Mucosa of rectum (tissue), 2 donors: ENCODE measurements around the gene NCKAP1.

Source experiments
- H3K27ac ChIP-seq, 2 donors: one replicate each; pipeline ENCODE4 v1.7.0; 2013; ENCODE audit warnings: inconsistent platforms in 2 of 2, low read depth in 2 of 2, low read length in 2 of 2
- H3K27me3 ChIP-seq, 2 donors: one replicate each; pipeline ENCODE4 v1.7.0; 2013; ENCODE audit warnings: low read length in 2 of 2; ENCODE audit not compliant: control insufficient read depth in 2 of 2, insufficient read depth in 2 of 2
- H3K36me3 ChIP-seq, 2 donors: one replicate each; pipeline ENCODE4 v1.7.0; 2013; ENCODE audit warnings: low read length in 2 of 2; ENCODE audit not compliant: control insufficient read depth in 2 of 2, insufficient read depth in 2 of 2
- H3K4me1 ChIP-seq, 2 donors: one replicate each; pipeline ENCODE4 v1.7.0; 2013; ENCODE audit warnings: low read length in 2 of 2, mild to moderate bottlenecking in 1 of 2; ENCODE audit not compliant: control insufficient read depth in 2 of 2, insufficient read depth in 2 of 2
- H3K4me3 ChIP-seq, 2 donors: one replicate each; pipeline ENCODE4 v1.7.0; 2013; ENCODE audit warnings: low read length in 2 of 2
- H3K9ac ChIP-seq, 2 donors: one replicate each; pipeline ENCODE4 v1.7.0; 2013; ENCODE audit warnings: low read length in 2 of 2, low read depth in 1 of 2, mild to moderate bottlenecking in 1 of 2
- H3K9me3 ChIP-seq, 2 donors: one replicate each; pipeline ENCODE4 v1.7.0; 2013; ENCODE audit warnings: low read length in 2 of 2; ENCODE audit not compliant: control insufficient read depth in 2 of 2
- donor health status: healthy.
- donor health status: Normal muscosa, but diverticular disease.

Gene NCKAP1

GRCh38 chr2:182915369-182916326 is 122.6 kb downstream of the NCKAP1 start:
- H3K4me1 ChIP-seq, result no peaks in the 10 kb centered on the region
- H3K27me3 ChIP-seq, result no peaks in the 10 kb centered on the region
- no peaks in the 10 kb centered on the region for H3K9me3 ChIP-seq
- peaks cover 5 to 8% of the 10 kb centered on the region in 2 donors for H3K36me3 ChIP-seq
- H3K4me3 ChIP-seq, result no peak overlapping the region
- H3K27ac ChIP-seq, result no peak overlapping the region
- H3K9ac ChIP-seq, result no peak overlapping the region

GRCh38 chr2:182914852-182915251 is 123.4 kb downstream of the NCKAP1 start:
- no peak overlapping the region for H3K9ac ChIP-seq
- no peaks in the 10 kb centered on the region for H3K4me1 ChIP-seq
- H3K36me3 ChIP-seq, result peaks cover 5 to 9% of the 10 kb centered on the region in 2 donors
- H3K9me3 ChIP-seq, result no peaks in the 10 kb centered on the region
- no peak overlapping the region for H3K27ac ChIP-seq
- no peak overlapping the region for H3K4me3 ChIP-seq
- H3K27me3 ChIP-seq, result no peaks in the 10 kb centered on the region

- H3K4me3 ChIP-seq, result no peak overlapping the region
- no peaks in the 10 kb centered on the region for H3K4me1 ChIP-seq
- H3K27ac ChIP-seq, result no peak overlapping the region
- H3K9ac ChIP-seq, result no peak overlapping the region
- H3K36me3 ChIP-seq, result peaks cover 5 to 9% of the 10 kb centered on the region in 2 donors
- no peaks in the 10 kb centered on the region for H3K27me3 ChIP-seq
- H3K9me3 ChIP-seq, result no peaks in the 10 kb centered on the region
Measured at GRCh38 chr2:182913064-182913463, 125.2 kb downstream of the NCKAP1 start.

- peaks cover 5 to 9% of the 10 kb centered on the region in 2 donors for H3K36me3 ChIP-seq
Measured at GRCh38 chr2:182912518-182912915, 125.7 kb downstream of the NCKAP1 start.

GRCh38 chr2:182911813-182912517 is 126.3 kb downstream of the NCKAP1 start:
- H3K9me3 ChIP-seq, result no peaks in the 10 kb centered on the region
- H3K4me3 ChIP-seq, result no peak overlapping the region
- no peaks in the 10 kb centered on the region for H3K27me3 ChIP-seq
- no peak overlapping the region for H3K9ac ChIP-seq
- no peaks in the 10 kb centered on the region for H3K4me1 ChIP-seq
- H3K27ac ChIP-seq, result no peak overlapping the region
- peaks cover 5 to 9% of the 10 kb centered on the region in 2 donors for H3K36me3 ChIP-seq

More at GRCh38 chr2:182912518-182912915, 125.7 kb downstream of the NCKAP1 start:
- Histone ChIP-seq H3K9me3 (no peaks in the 10 kb centered on the region), H3K9ac (no peak overlapping the region), H3K27ac (no peak overlapping the region), H3K4me3 (no peak overlapping the region), H3K27me3 (no peaks in the 10 kb centered on the region), H3K4me1 (no peaks in the 10 kb centered on the region)

- Histone ChIP-seq H3K36me3 (peaks cover 5 to 9% of the 10 kb centered on the region in 2 donors), H3K27ac (no peak overlapping the region), H3K4me1 (no peaks in the 10 kb centered on the region), H3K9me3 (no peaks in the 10 kb centered on the region), H3K27me3 (no peaks in the 10 kb centered on the region), H3K4me3 (no peak overlapping the region), H3K9ac (no peak overlapping the region)
Measured at GRCh38 chr2:182910965-182911364, 127.3 kb downstream of the NCKAP1 start.

DNA sequence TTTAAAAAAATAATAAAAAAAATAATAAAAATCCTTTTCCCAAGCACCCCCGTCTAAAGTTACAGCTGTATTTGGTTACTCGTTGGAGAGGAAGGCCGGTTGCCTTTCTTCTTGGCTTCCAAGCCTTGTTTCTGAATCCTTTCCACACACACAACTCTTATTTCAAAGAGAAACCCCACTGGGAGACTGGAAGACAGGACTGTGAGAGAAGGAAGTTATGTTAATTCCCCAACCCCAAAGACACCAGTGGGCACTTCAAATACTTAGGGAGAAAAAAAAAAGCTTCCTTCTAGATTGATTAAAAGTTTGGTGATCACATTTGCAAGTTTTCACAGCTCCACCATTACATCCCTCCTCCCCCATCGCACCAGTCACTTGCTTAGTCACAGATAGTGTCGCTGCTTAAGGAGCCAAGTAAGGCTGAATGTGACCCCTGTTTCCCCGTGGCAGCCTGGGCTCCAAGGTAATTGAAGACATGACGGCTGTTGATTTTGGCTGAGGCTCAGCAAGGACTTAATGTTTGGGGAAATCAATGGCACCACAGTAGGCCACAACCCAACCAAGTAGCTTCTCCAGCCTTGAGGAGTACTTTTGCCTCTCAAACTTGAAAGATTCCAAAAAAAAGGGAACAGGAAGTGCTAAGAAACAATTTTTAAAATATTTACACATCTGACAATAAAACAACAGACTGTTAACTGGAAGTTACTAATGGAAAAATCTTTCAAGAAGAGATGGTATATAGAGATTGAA is 131.0 kb downstream of the NCKAP1 start:
- no peak overlapping the region for H3K9ac ChIP-seq
- no peaks in the 10 kb centered on the region for H3K27me3 ChIP-seq
- H3K9me3 ChIP-seq, result no peaks in the 10 kb centered on the region
- H3K4me1 ChIP-seq, result no peaks in the 10 kb centered on the region
- peaks cover 2 to 5% of the 10 kb centered on the region in 2 donors for H3K36me3 ChIP-seq
- H3K27ac ChIP-seq, result no peak overlapping the region
- H3K4me3 ChIP-seq, result no peak overlapping the region

GRCh38 chr2:182906454-182906853 is 131.8 kb downstream of the NCKAP1 start:
- no peaks in the 10 kb centered on the region for H3K27me3 ChIP-seq
- no peak overlapping the region for H3K27ac ChIP-seq
- H3K9me3 ChIP-seq, result no peaks in the 10 kb centered on the region
- peaks cover 2 to 5% of the 10 kb centered on the region in 2 donors for H3K36me3 ChIP-seq
- H3K4me3 ChIP-seq, result no peak overlapping the region
- no peaks in the 10 kb centered on the region for H3K4me1 ChIP-seq
- H3K9ac ChIP-seq, result no peak overlapping the region

GRCh38 chr2:182904844-182905243 is 133.4 kb downstream of the NCKAP1 start:
- H3K4me3 ChIP-seq, result no peak overlapping the region
- no peaks in the 10 kb centered on the region for H3K4me1 ChIP-seq

More at GRCh38 chr2:182904844-182905243, 133.4 kb downstream of the NCKAP1 start:
- Histone ChIP-seq H3K36me3 (no peaks in the 10 kb centered on the region), H3K9ac (no peak overlapping the region), H3K27ac (no peak overlapping the region), H3K9me3 (no peaks in the 10 kb centered on the region), H3K27me3 (no peaks in the 10 kb centered on the region)
